ENCODE data around the gene NOVA2.

NOVA2 gene

GRCh38 chr19:46002678-46003275, 29.1 kb upstream of the NOVA2 start:
- Histone ChIP-seq H3K27ac (ENCODE audit: low read depth in 2 of 2, low read length in 2 of 2) (no peak overlapping the region), H3K27me3 (ENCODE audit: control insufficient read depth in 2 of 2, insufficient read depth in 2 of 2, low read length in 2 of 2) (no peaks in the 10 kb centered on the region), H3K4me1 (ENCODE audit: control insufficient read depth in 2 of 2, insufficient read depth in 2 of 2, low read length in 2 of 2) (peaks cover 2 to 4% of the 10 kb centered on the region in 2 donors), H3K9me3 (ENCODE audit: control insufficient read depth in 2 of 2, low read length in 2 of 2) (no peaks in the 10 kb centered on the region), H3K9ac (ENCODE audit: low read depth in 1 of 2, low read length in 2 of 2) (no peak overlapping the region), H3K36me3 (ENCODE audit: control insufficient read depth in 2 of 2, insufficient read depth in 2 of 2, low read length in 2 of 2) (peaks cover 7 to 11% of the 10 kb centered on the region in 2 donors), H3K4me3 (ENCODE audit: low read length in 2 of 2) (no peak overlapping the region)

DNA sequence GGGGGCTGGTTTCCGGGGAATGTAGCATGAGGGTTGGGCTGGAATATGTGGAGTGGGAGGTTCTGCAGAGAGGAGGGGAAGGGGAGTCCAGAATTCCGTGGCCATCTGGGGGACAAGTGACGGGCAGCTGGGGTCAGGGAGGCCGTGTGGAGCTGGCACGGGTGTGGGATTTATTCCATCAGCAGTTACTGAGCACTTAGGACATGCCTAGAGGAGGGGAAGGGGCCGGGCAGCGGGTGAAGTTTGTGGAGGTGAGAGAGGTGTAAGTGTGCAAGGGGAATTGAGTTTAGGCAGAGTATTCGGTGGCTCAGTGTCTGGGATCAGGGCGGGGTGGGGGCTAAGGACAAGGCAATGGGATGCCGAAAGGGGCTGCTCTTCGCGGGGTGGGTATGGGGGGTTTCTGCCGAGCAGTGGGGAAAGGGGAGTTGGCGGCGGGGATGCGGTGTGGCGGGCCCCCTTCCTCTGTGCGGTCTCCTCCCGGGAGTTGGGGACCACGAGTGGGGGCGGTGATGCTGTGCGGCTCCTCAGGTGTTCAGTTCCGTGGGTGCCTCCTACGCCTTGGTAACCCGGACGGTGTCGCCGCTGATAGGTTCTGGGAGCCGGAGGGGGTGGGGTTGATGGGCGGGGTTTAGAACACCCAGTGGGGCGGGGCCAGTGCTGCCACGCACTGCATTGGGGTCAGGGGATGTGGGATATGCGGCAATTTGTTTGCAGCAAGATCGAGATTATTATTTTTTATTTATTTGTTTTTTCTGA, 27.0 kb upstream of the NOVA2 start:
- H3K9me3 ChIP-seq (ENCODE audit: control insufficient read depth in 2 of 2, low read length in 2 of 2): no peaks in the 10 kb centered on the region
- no peaks in the 10 kb centered on the region for H3K27me3 ChIP-seq (ENCODE audit: control insufficient read depth in 2 of 2, insufficient read depth in 2 of 2, low read length in 2 of 2)
- peak overlapping the region in 1 of 2 donors; percentile 13 for H3K4me3 ChIP-seq (ENCODE audit: low read length in 2 of 2)
- no peak overlapping the region for H3K9ac ChIP-seq (ENCODE audit: low read depth in 1 of 2, low read length in 2 of 2)
- peaks cover 5 to 7% of the 10 kb centered on the region in 2 donors for H3K36me3 ChIP-seq (ENCODE audit: control insufficient read depth in 2 of 2, insufficient read depth in 2 of 2, low read length in 2 of 2)
- no peak overlapping the region for H3K27ac ChIP-seq (ENCODE audit: low read depth in 2 of 2, low read length in 2 of 2)
- peaks cover 8% of the 10 kb centered on the region in 2 donors for H3K4me1 ChIP-seq (ENCODE audit: control insufficient read depth in 2 of 2, insufficient read depth in 2 of 2, low read length in 2 of 2)

DNA sequence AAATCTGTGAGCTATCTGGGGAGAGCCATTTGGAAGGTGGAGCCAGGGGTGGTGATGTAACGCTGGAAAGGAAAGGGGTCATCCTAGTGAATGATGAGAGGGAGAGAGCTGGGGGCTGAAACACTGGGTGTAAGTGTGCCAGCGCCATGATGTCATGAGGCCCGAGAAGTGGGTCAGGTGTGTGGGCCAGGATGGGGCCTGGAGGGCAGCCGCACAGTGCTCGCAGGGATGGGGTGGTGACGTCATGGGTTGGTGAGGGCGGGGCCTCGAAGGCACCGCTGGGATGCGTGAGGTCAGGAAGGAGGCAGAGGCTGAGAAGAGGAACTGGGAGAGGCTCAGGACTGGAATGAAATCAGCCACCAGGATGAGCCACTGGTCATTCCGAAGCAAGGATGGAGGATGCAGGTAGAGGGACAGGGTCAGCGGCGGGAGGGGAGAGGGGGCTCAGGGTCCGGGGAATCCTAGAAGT, 26.0 kb upstream of the NOVA2 start:
- H3K36me3 ChIP-seq (ENCODE audit: control insufficient read depth in 2 of 2, insufficient read depth in 2 of 2, low read length in 2 of 2): peaks cover 5 to 7% of the 10 kb centered on the region in 2 donors
- H3K4me1 ChIP-seq (ENCODE audit: control insufficient read depth in 2 of 2, insufficient read depth in 2 of 2, low read length in 2 of 2): peaks cover 10% of the 10 kb centered on the region in 2 donors
- H3K9ac ChIP-seq (ENCODE audit: low read depth in 1 of 2, low read length in 2 of 2): no peak overlapping the region
- H3K27ac ChIP-seq (ENCODE audit: low read depth in 2 of 2, low read length in 2 of 2): no peak overlapping the region
- no peak overlapping the region for H3K4me3 ChIP-seq (ENCODE audit: low read length in 2 of 2)
- no peaks in the 10 kb centered on the region for H3K9me3 ChIP-seq (ENCODE audit: control insufficient read depth in 2 of 2, low read length in 2 of 2)
- H3K27me3 ChIP-seq (ENCODE audit: control insufficient read depth in 2 of 2, insufficient read depth in 2 of 2, low read length in 2 of 2): no peaks in the 10 kb centered on the region

DNA sequence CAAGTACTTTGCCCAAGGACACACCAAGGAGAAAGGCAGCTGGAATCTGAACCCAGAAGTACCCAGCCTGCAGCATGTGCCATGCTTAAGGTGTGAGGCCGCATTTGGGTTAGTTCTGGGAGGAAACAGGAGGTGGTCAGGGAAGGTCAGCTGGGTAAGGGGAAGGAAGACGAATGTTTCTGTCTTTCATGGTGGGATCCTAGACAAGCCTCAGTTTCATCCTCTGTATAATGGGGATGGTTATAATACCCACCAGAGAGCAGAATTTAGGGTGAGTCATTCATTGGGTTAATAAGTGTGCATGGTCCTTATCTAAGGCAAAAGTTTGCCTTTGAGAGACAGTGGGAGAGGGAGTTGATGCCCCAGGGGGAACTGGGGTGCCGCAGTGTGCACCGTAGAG, 25.2 kb upstream of the NOVA2 start:
- Histone ChIP-seq H3K4me1 (ENCODE audit: control insufficient read depth in 2 of 2, insufficient read depth in 2 of 2, low read length in 2 of 2) (peaks cover 10% of the 10 kb centered on the region in 2 donors), H3K9ac (ENCODE audit: low read depth in 1 of 2, low read length in 2 of 2) (no peak overlapping the region), H3K4me3 (ENCODE audit: low read length in 2 of 2) (no peak overlapping the region), H3K27ac (ENCODE audit: low read depth in 2 of 2, low read length in 2 of 2) (no peak overlapping the region), H3K27me3 (ENCODE audit: control insufficient read depth in 2 of 2, insufficient read depth in 2 of 2, low read length in 2 of 2) (no peaks in the 10 kb centered on the region), H3K36me3 (ENCODE audit: control insufficient read depth in 2 of 2, insufficient read depth in 2 of 2, low read length in 2 of 2) (peaks cover 5 to 7% of the 10 kb centered on the region in 2 donors), H3K9me3 (ENCODE audit: control insufficient read depth in 2 of 2, low read length in 2 of 2) (no peaks in the 10 kb centered on the region)

DNA sequence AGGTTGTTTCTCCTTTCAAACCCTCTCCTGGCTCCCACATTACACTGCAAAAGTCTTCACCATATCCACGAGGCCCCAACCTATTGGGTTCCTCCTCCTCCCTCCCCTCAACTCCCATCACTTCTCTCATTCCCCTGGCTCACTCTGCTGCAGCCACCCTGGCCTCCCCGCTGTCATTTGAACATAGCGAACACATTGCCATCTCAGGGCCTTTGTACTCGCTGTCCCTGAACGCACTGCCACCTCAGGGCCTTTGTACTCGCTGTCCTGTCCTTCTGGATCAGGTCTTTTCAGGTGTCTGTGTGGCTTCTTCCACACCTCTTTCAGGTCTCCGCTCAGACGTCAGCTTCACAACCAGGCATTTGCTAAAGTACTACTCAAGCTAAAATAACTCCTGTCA, 23.3 kb upstream of the NOVA2 start:
- Histone ChIP-seq H3K36me3 (ENCODE audit: control insufficient read depth in 2 of 2, insufficient read depth in 2 of 2, low read length in 2 of 2) (no peaks in the 10 kb centered on the region), H3K27me3 (ENCODE audit: control insufficient read depth in 2 of 2, insufficient read depth in 2 of 2, low read length in 2 of 2) (no peaks in the 10 kb centered on the region), H3K27ac (ENCODE audit: low read depth in 2 of 2, low read length in 2 of 2) (no peak overlapping the region), H3K4me1 (ENCODE audit: control insufficient read depth in 2 of 2, insufficient read depth in 2 of 2, low read length in 2 of 2) (peaks cover 10% of the 10 kb centered on the region in 2 donors), H3K4me3 (ENCODE audit: low read length in 2 of 2) (no peak overlapping the region), H3K9me3 (ENCODE audit: control insufficient read depth in 2 of 2, low read length in 2 of 2) (no peaks in the 10 kb centered on the region), H3K9ac (ENCODE audit: low read depth in 1 of 2, low read length in 2 of 2) (no peak overlapping the region)

DNA sequence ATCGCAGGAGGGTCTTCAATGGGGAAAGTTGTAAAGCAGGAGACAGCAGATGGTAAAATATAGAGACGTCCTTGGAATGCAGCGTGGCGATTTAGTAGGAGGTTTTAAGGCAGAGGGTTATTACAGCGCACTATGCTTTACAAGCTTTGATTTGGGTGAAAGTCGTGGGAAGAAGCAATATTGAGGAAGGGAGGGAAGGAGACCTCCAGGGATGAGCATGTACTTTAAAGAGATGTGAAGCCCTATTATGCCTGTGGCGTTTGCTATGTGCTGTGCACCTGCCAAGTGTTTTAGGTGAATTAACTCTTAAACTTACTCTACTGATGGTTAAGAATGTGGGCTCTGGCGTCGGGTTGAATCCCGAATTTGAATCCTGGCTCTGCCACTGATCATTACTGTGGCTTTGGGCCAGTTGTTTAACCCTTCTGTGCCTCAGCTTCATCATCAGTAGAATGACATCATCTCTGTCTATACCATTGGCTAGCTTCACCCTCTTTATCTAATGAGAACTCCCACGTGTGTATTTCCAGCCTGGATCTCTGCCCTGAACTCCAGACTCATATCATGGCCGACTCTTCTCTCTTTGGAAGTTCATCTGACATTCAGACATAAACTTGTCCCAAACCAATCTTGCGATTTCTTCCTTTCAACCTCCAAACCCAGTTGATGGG, 22.2 kb upstream of the NOVA2 start:
- Histone ChIP-seq H3K9ac (ENCODE audit: low read depth in 1 of 2, low read length in 2 of 2) (peak overlapping the region; percentile 85 to 92), H3K4me3 (ENCODE audit: low read length in 2 of 2) (peak overlapping the region; percentile 65 to 99), H3K27me3 (ENCODE audit: control insufficient read depth in 2 of 2, insufficient read depth in 2 of 2, low read length in 2 of 2) (no peaks in the 10 kb centered on the region), H3K27ac (ENCODE audit: low read depth in 2 of 2, low read length in 2 of 2) (peak overlapping the region; percentile 64 to 75), H3K36me3 (ENCODE audit: control insufficient read depth in 2 of 2, insufficient read depth in 2 of 2, low read length in 2 of 2) (no peaks in the 10 kb centered on the region), H3K4me1 (ENCODE audit: control insufficient read depth in 2 of 2, insufficient read depth in 2 of 2, low read length in 2 of 2) (peaks cover 10% of the 10 kb centered on the region in 2 donors), H3K9me3 (ENCODE audit: control insufficient read depth in 2 of 2, low read length in 2 of 2) (no peaks in the 10 kb centered on the region)

DNA sequence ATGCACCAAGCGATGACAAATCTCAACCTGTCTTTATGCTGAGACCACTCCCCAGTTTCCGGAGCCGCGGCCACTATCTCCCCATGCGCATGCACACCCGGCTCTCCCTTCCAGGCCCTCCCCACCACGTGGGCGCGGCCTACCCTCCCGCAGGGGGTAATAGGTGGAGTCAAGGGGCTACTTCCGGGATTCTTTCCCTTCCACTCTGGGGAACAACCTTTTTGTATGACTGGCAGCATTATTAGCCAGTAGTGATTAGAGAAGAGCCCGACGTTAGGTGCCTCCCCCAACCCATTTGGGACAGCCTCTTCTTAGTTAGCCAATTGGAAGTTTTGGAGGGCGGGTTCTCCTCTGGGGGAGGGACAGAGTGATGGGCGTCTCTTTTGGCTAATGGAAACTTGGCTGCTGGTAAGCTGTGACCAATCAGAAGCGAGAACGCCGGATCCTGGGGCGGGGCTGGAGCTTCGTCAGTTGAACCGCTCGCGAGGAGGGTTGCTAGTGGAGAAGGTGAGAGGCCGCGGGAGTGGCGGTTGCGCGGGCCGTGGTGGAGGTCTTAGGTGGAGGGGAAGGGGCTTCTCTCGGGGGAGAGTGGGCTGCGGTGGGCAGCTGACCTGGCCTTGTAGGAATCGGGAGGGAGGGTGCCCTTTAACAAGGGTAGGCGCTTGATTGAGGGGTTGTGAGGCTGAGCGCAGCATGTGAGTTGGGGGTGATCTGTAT, 21.5 kb upstream of the NOVA2 start, which contains the start of gene CCDC61:
Gene CCDC61 (plus strand): TSS at position 470 of the 717 bp plus-strand sequence. CDS start 7,552 bp downstream, outside the sequence.
- H3K27ac ChIP-seq (ENCODE audit: low read depth in 2 of 2, low read length in 2 of 2): peak within 1 kb of the TSS; percentile 64 to 75
- H3K27me3 ChIP-seq (ENCODE audit: control insufficient read depth in 2 of 2, insufficient read depth in 2 of 2, low read length in 2 of 2): no peaks in the 10 kb centered on the region
- H3K4me3 ChIP-seq (ENCODE audit: low read length in 2 of 2): peak within 1 kb of the TSS; percentile 65 to 99
- peak within 1 kb of the TSS; percentile 85 to 92 for H3K9ac ChIP-seq (ENCODE audit: low read depth in 1 of 2, low read length in 2 of 2)
- H3K4me1 ChIP-seq (ENCODE audit: control insufficient read depth in 2 of 2, insufficient read depth in 2 of 2, low read length in 2 of 2): peaks cover 6 to 7% of the 10 kb centered on the region in 2 donors
- no peaks in the 10 kb centered on the region for H3K9me3 ChIP-seq (ENCODE audit: control insufficient read depth in 2 of 2, low read length in 2 of 2)
- H3K36me3 ChIP-seq (ENCODE audit: control insufficient read depth in 2 of 2, insufficient read depth in 2 of 2, low read length in 2 of 2): no peaks in the 10 kb centered on the region

DNA sequence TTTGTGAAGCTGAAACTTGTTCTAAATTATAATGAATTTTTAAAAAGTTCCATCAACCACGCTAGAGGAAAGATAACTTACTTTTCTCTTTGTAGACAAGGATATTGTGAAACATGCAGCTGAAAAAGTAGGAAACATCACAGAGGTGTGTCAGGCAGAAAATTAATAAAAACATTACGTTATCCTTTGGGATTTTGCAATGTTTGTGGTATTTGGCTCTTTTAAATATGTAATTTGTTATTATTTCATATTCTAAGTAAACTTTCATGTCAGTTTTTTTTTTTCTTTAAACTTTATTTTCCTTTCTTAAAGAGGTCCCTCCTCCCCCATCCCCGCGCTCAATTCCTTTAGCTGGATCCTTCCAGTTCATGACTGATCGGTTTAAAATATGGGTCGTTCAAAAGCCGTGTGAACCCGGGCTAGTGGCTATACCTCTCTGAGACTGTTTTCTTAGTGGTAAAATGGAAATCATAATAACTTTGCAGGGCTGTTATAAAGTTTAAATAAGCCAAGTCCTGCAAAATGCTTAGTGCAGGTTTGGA, 20.9 kb upstream of the NOVA2 start:
- H3K9me3 ChIP-seq (ENCODE audit: control insufficient read depth in 2 of 2, low read length in 2 of 2): no peaks in the 10 kb centered on the region
- no peaks in the 10 kb centered on the region for H3K27me3 ChIP-seq (ENCODE audit: control insufficient read depth in 2 of 2, insufficient read depth in 2 of 2, low read length in 2 of 2)
- H3K4me3 ChIP-seq (ENCODE audit: low read length in 2 of 2): peak overlapping the region; percentile 57 to 88
- no peak overlapping the region for H3K27ac ChIP-seq (ENCODE audit: low read depth in 2 of 2, low read length in 2 of 2)
- H3K9ac ChIP-seq (ENCODE audit: low read depth in 1 of 2, low read length in 2 of 2): peak overlapping the region; percentile 4 to 34
- peaks cover 6 to 7% of the 10 kb centered on the region in 2 donors for H3K4me1 ChIP-seq (ENCODE audit: control insufficient read depth in 2 of 2, insufficient read depth in 2 of 2, low read length in 2 of 2)
- H3K36me3 ChIP-seq (ENCODE audit: control insufficient read depth in 2 of 2, insufficient read depth in 2 of 2, low read length in 2 of 2): no peaks in the 10 kb centered on the region

DNA sequence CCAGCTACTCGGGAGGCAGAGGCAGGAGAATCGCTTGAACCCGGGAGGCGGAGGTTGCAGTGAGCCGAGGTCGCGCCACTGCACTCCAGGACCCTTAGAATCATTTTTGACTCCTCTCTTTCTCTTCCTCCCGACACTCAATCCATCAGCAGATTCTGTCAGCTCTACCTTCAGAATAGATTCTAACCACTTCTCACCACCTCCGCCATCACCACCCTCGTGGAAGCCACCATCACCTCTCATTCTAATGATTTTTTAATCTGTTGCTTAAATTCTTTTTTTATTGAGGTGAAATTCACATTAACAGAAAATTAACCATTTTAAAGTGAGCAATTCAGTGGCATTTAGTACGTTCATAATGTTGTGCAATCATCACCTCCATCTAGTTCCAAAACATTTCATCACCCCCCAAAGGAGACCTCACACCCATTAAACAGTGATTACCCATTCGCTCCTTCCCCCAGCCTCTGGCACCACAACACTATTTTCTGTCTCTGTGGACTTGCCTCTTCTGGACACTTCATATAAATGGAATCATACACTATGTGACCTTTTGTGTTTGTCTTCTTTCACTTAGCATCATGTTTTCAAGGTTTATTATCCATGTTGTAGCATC, 16.6 kb upstream of the NOVA2 start:
- Histone ChIP-seq H3K27me3 (ENCODE audit: control insufficient read depth in 2 of 2, insufficient read depth in 2 of 2, low read length in 2 of 2) (peaks cover 0 to 2% of the 10 kb centered on the region in 2 donors), H3K27ac (ENCODE audit: low read depth in 2 of 2, low read length in 2 of 2) (no peak overlapping the region), H3K9me3 (ENCODE audit: control insufficient read depth in 2 of 2, low read length in 2 of 2) (no peaks in the 10 kb centered on the region)

More for the DNA sequence above, 16.6 kb upstream of the NOVA2 start:
- H3K9ac ChIP-seq (ENCODE audit: low read depth in 1 of 2, low read length in 2 of 2): no peak overlapping the region
- H3K36me3 ChIP-seq (ENCODE audit: control insufficient read depth in 2 of 2, insufficient read depth in 2 of 2, low read length in 2 of 2): no peaks in the 10 kb centered on the region
- no peaks in the 10 kb centered on the region for H3K4me1 ChIP-seq (ENCODE audit: control insufficient read depth in 2 of 2, insufficient read depth in 2 of 2, low read length in 2 of 2)
- H3K4me3 ChIP-seq (ENCODE audit: low read length in 2 of 2): no peak overlapping the region

Data from mucosa of rectum (tissue), 2 donors.